K562 (cell line): ENCODE data around the gene ITM2B. TPM values are rescaled to one million over a fixed set of nuclear protein-coding genes. Genes with fewer than 3 reads are reported as not detected.

Experiments
- ATAC-seq: fragments of 200-7000 bp; cut with Tn5 transposase; 3 replicates; pipeline ENCODE4 v1.9.1; 2020; ENCODE audit warnings: moderate library complexity
- BruUV-seq: library from RNA; stranded (reverse); fragments of 400-500 nt; replicated peaks from 2 replicates; lab custom pipeline; 2021; lab: Mats Ljungman, UMichigan
- CTCF ChIA-PET: fragments of 300-600 bp; formaldehyde crosslinking; extraction: SDS; loops from one replicate; lab custom pipeline; 2021; ENCODE audit warnings: low intra/inter-chr PET ratio; lab: Yijun Ruan, JAX
- POLR2A ChIA-PET: fragments of 300-600, 350-650 bp; sonication (Branson Sonifier 250); formaldehyde crosslinking; extraction: SDS; loops from one replicate; lab custom pipeline; 2021; ENCODE audit warnings: antibody characterized with exemption, inconsistent platforms; lab: Yijun Ruan, JAX
- DNase-seq, 4 experiments: peaks; one replicate each; pipeline versions ENCODE4 v3.0.0 to v3.0.0-alpha.2; 2011 to 2018; ENCODE audit warnings: low spot score in 3 of 4, mixed read lengths in 3 of 4; ENCODE audit errors: extremely low read depth in 1 of 4
- FAIRE-seq: peaks from 2 replicates; lab custom pipeline; 2011; peaks lifted over from hg19 to GRCh38; lab: Jason Lieb, UNC
- H2AFZ ChIP-seq: 2 replicates; pipeline ENCODE4 v1.6.0; 2011; ENCODE audit warnings: low read depth, low read length, control low read depth, inconsistent platforms
- H3K27ac ChIP-seq: fragments of 200-600 bp; 3 replicates; pipeline ENCODE4 v1.8.0; 2011; ENCODE audit warnings: low read depth, mild to moderate bottlenecking, control low read depth, inconsistent platforms, low read length, moderate library complexity, mixed read lengths; ENCODE audit errors: extremely low read depth
- H3K27me3 ChIP-seq, 2 experiments: fragments of 300-600 bp in 1 of 2; 2 replicates in 1 of 2; 3 replicates in 1 of 2; pipeline versions ENCODE4 v1.6.0 to v1.8.0; 2011; ENCODE audit warnings: inconsistent platforms in 2 of 2, low read length in 2 of 2, mild to moderate bottlenecking in 1 of 2, mixed read lengths in 1 of 2, moderate library complexity in 1 of 2; ENCODE audit not compliant: control insufficient read depth in 2 of 2, insufficient read depth in 2 of 2
- H3K36me3 ChIP-seq: fragments of 300-600 bp; 3 replicates; pipeline ENCODE4 v1.8.0; 2011; ENCODE audit warnings: mild to moderate bottlenecking, low read length, inconsistent platforms; ENCODE audit not compliant: control insufficient read depth, insufficient read depth
- H3K4me1 ChIP-seq, 2 experiments: fragments of 200-600 bp in 1 of 2; replicated peaks in 1 of 2; 2 replicates in 1 of 2; 3 replicates in 1 of 2; pipeline versions ENCODE4 v1.5.1 to v1.8.0; 2011; ENCODE audit warnings: inconsistent platforms in 2 of 2, low read length in 2 of 2, mild to moderate bottlenecking in 1 of 2, mixed read lengths in 1 of 2, moderate library complexity in 1 of 2; ENCODE audit not compliant: control insufficient read depth in 2 of 2, insufficient read depth in 2 of 2
- H3K4me2 ChIP-seq: 2 replicates; pipeline ENCODE4 v1.6.1; 2011; ENCODE audit warnings: low read length, control low read depth, inconsistent platforms, mixed read lengths; ENCODE audit not compliant: insufficient read depth
- H3K4me3 ChIP-seq: fragments of 200-600 bp; sonication (generic), shearing (Covaris generic); 2 replicates; pipeline ENCODE4 v1.5.1; 2016; ENCODE audit warnings: control low read depth, inconsistent platforms
- H3K79me2 ChIP-seq: fragments of 200-600 bp; 3 replicates; pipeline ENCODE4 v1.8.0; 2011; ENCODE audit warnings: low read length, inconsistent platforms; ENCODE audit not compliant: control insufficient read depth, insufficient read depth
- H3K9ac ChIP-seq, 2 experiments: 2 replicates each; pipeline versions ENCODE4 v1.6.0 to v1.6.1; 2011; ENCODE audit warnings: low read depth in 2 of 2, low read length in 2 of 2, control low read depth in 1 of 2, inconsistent platforms in 1 of 2, mild to moderate bottlenecking in 1 of 2, mixed read lengths in 1 of 2; ENCODE audit not compliant: insufficient read depth in 1 of 2
- H3K9me1 ChIP-seq: one replicate; pipeline ENCODE4 v1.6.0; 2011; ENCODE audit warnings: inconsistent platforms, mild to moderate bottlenecking, low read length, moderate library complexity; ENCODE audit not compliant: control insufficient read depth, insufficient read depth
- H3K9me3 ChIP-seq: replicated peaks from 2 replicates; pipeline ENCODE4 v1.5.1; 2011; ENCODE audit warnings: low read depth, low read length, inconsistent platforms; ENCODE audit not compliant: control insufficient read depth, insufficient read depth
- H4K20me1 ChIP-seq: replicated peaks from 2 replicates; pipeline ENCODE4 v1.6.1; 2011; ENCODE audit warnings: low read length, inconsistent platforms, mixed read lengths; ENCODE audit not compliant: control insufficient read depth, insufficient read depth
- DACH1 ChIP-seq: fragments of 450-650 bp; IDR thresholded peaks from 2 replicates; pipeline ENCODE4 v1.6.1; 2018; ENCODE audit not compliant: partially characterized antibody
- NR3C1 ChIP-seq: sonication (generic); formaldehyde crosslinking; IDR thresholded peaks from 2 replicates; pipeline ENCODE4 v1.8.1; 2022; ENCODE audit warnings: missing genetic modification reagents
- POLR2AphosphoS2 ChIP-seq: IDR thresholded peaks from 2 replicates; pipeline ENCODE4 v1.6.1; 2012; ENCODE audit warnings: low read length, improper control_type of control experiment
- RB1 ChIP-seq: fragments of 450-650 bp; IDR thresholded peaks from 2 replicates; pipeline ENCODE4 v1.6.1; 2017; ENCODE audit warnings: low read depth, mild to moderate bottlenecking
- ZBTB8A ChIP-seq: fragments of 450-650 bp; IDR thresholded peaks from 2 replicates; pipeline ENCODE4 v1.6.1; 2018; ENCODE audit warnings: mild to moderate bottlenecking, moderate library complexity; ENCODE audit not compliant: partially characterized antibody
- WGBS: fragments of 100-300 bp; shearing (Covaris generic); methylation state at CpG from one replicate; pipeline ENCODE4 v1.1.6; 2016; ENCODE audit warnings: low coverage, mixed read lengths; ENCODE audit not compliant: insufficient coverage; ENCODE audit errors: missing lambda C conversion rate; 5-methylcytosine and 5-hydroxymethylcytosine counted together
- in situ Hi-C: fragments of 300-500 bp; cut with MboI; formaldehyde crosslinking; loops from 4 replicates; pipeline ENCODE4 v1.15.0; 2018; ENCODE audit warnings: inconsistent platforms, mixed read lengths
- intact Hi-C: fragments of 100-400 bp; cut with micrococcal nuclease; formaldehyde crosslinking; loops from 2 replicates; pipeline ENCODE4 v1.14.2; 2022
- polyA plus RNA-seq, 8 experiments: library from polyadenylated mRNA; depleted of rRNA in 4 of 8; stranded (reverse) in 5 of 8; unstranded in 3 of 8; fragments of >200 nt; fragmentation: Nextera tagmentation in 2 of 8; fragmentation: Illumina TruSeq in 1 of 8; extraction: Ambion mirVana in 2 of 8; extraction: Trizol in 1 of 8; gene quantifications; 2 replicates each; pipeline versions ENCODE4 v1.2.1 to v1.2.3, GENCODE V29; 2011 to 2014; ENCODE audit warnings: inconsistent platforms in 1 of 8, missing spikeins in 1 of 8
- total RNA-seq, 7 experiments: library from RNA; depleted of rRNA in 6 of 7; stranded (reverse); fragments of >200 nt in 6 of 7; fragmentation: Illumina TruSeq in 2 of 7; extraction: Trizol in 2 of 7; gene quantifications; 2 replicates each; pipeline versions ENCODE4 v1.2.1 to v1.2.3, GENCODE V29; 2011 to 2021; ENCODE audit warnings: low replicate concordance in 1 of 7
- TF ChIP-seq, protein P1 (sequence below): sonication (generic); formaldehyde crosslinking; IDR thresholded peaks from 2 replicates; pipeline ENCODE4 v1.8.0; 2022; ENCODE audit warnings: mild to moderate bottlenecking, missing genetic modification reagents
- TF ChIP-seq, protein P2 (sequence below): IDR thresholded peaks from 2 replicates; pipeline ENCODE4 v1.6.1; 2014; ENCODE audit warnings: antibody characterized with exemption
- TF ChIP-seq, protein P3 (sequence below): fragments of 250-450 bp; sonication (Bioruptor Pico); IDR thresholded peaks from 2 replicates; pipeline ENCODE4 v1.8.0; 2022; ENCODE audit warnings: moderate library complexity, mild to moderate bottlenecking, inconsistent platforms
- TF ChIP-seq, protein P4 (sequence below): IDR thresholded peaks from 2 replicates; pipeline ENCODE4 v1.6.1; 2012; ENCODE audit warnings: low read depth, low read length, improper control_type of control experiment, borderline replicate concordance

The ITM2B gene
- total and polyA plus RNA-seq, 9 of the 15 experiments (the other 6 are each of a cell fraction or from before 2014, with no cell fraction given), result 22.0 to 83.8 (median 45.0) TPM

DNA sequence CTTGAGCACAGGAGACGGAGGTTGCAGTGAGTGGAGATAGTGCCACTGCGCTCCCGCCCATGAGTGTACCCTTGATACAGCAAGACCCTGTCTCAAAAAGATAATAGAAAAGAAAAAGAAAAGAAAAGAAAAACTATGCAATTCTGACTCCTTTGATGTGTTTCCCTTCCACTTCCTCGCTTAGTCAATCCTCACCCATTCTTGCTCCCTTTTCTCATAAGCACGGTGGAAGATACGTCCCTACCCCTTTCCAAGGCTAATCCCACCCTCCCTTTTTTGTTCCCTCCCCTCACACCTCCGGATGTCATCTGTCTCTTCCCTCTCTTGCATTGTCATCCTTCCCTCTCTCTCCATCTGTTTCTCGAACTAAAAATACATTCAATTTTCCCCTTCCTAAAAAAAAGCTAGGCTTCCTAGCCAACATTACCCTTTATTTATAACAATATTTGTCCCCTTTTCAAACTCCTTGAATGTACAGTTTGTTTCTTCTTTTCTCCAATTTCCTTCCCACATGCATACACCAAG is 40.5 kb upstream of the ITM2B start:
- no peak overlapping the region for H3K27ac ChIP-seq
- WGBS, result 24% methylated on average over 4 of the region's 8 CpGs
- no peaks in the 10 kb centered on the region for H3K79me2 ChIP-seq
- DNase-seq (no peak), FAIRE-seq (no peak), ATAC-seq (no peak)
- H3K36me3 ChIP-seq, result no peaks in the 10 kb centered on the region
- BruUV-seq, result no TSS peak
- TF ChIP-seq ZBTB8A, result no peak
- no peak for TF ChIP-seq NR3C1 (CRISPR knock-in tag)
- TF ChIP-seq DACH1, result no peak
- TF ChIP-seq, protein P1, sequence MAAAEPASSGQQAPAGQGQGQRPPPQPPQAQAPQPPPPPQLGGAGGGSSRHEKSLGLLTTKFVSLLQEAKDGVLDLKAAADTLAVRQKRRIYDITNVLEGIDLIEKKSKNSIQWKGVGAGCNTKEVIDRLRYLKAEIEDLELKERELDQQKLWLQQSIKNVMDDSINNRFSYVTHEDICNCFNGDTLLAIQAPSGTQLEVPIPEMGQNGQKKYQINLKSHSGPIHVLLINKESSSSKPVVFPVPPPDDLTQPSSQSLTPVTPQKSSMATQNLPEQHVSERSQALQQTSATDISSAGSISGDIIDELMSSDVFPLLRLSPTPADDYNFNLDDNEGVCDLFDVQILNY (CRISPR knock-in tag), result no peak
- TF ChIP-seq, protein P2, sequence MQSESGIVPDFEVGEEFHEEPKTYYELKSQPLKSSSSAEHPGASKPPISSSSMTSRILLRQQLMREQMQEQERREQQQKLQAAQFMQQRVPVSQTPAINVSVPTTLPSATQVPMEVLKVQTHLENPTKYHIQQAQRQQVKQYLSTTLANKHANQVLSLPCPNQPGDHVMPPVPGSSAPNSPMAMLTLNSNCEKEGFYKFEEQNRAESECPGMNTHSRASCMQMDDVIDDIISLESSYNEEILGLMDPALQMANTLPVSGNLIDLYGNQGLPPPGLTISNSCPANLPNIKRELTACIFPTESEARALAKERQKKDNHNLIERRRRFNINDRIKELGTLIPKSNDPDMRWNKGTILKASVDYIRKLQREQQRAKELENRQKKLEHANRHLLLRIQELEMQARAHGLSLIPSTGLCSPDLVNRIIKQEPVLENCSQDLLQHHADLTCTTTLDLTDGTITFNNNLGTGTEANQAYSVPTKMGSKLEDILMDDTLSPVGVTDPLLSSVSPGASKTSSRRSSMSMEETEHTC, result no peak
- TF ChIP-seq POLR2AphosphoS2, result no peak
- TF ChIP-seq, protein P3, sequence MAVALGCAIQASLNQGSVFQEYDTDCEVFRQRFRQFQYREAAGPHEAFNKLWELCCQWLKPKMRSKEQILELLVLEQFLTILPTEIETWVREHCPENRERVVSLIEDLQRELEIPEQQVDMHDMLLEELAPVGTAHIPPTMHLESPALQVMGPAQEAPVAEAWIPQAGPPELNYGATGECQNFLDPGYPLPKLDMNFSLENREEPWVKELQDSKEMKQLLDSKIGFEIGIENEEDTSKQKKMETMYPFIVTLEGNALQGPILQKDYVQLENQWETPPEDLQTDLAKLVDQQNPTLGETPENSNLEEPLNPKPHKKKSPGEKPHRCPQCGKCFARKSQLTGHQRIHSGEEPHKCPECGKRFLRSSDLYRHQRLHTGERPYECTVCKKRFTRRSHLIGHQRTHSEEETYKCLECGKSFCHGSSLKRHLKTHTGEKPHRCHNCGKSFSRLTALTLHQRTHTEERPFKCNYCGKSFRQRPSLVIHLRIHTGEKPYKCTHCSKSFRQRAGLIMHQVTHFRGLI, result no peak
- TF ChIP-seq RB1, result no peak
- TF ChIP-seq, protein P4, sequence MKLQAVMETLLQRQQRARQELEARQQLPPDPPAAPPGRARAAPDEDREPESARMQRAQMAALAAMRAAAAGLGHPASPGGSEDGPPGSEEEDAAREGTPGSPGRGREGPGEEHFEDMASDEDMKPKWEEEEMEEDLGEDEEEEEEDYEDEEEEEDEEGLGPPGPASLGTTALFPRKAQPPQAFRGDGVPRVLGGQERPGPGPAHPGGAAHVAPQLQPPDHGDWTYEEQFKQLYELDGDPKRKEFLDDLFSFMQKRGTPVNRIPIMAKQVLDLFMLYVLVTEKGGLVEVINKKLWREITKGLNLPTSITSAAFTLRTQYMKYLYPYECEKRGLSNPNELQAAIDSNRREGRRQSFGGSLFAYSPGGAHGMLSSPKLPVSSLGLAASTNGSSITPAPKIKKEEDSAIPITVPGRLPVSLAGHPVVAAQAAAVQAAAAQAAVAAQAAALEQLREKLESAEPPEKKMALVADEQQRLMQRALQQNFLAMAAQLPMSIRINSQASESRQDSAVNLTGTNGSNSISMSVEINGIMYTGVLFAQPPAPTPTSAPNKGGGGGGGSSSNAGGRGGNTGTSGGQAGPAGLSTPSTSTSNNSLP, result no peak
- no peaks in the 10 kb centered on the region for H3K9me1 ChIP-seq
- H3K27me3 ChIP-seq, result no peaks in the 10 kb centered on the region
- no peaks in the 10 kb centered on the region; a peak in 1 of 5 replicates for H3K4me1 ChIP-seq
- no peak overlapping the region for H3K9ac ChIP-seq
- no peak overlapping the region for H3K4me3 ChIP-seq
- in situ Hi-C loops (no loop called here), intact Hi-C loops (no loop called here)
- H3K9me3 ChIP-seq, result no peaks in the 10 kb centered on the region
- ChIA-PET CTCF (no interaction called here), POLR2A (interaction anchor here (1.4 kb wide), 1 partner anchor 13 kb away, joined by 4 read pairs; no protein-coding TSS in a partner anchor)
- no peak overlapping the region for H3K4me2 ChIP-seq
- peak overlapping the region; percentile 55; the same call in 1 of the 2 replicates for H2AFZ ChIP-seq
- no peaks in the 10 kb centered on the region for H4K20me1 ChIP-seq
